K562 (cell line): ENCODE measurements around the gene LAMA5. TPM values are rescaled to one million over a fixed set of nuclear protein-coding genes. Genes with fewer than 3 reads are reported as not detected.

Experiments used
- ATAC-seq: fragments of 200-7000 bp; cut with Tn5 transposase; 3 replicates; pipeline ENCODE4 v1.9.1; 2020; ENCODE audit warnings: moderate library complexity
- BruUV-seq: library from RNA; stranded (reverse); fragments of 400-500 nt; replicated peaks from 2 replicates; lab custom pipeline; 2021; lab: Mats Ljungman, UMichigan
- CTCF ChIA-PET: fragments of 300-600 bp; formaldehyde crosslinking; extraction: SDS; loops from one replicate; lab custom pipeline; 2021; ENCODE audit warnings: low intra/inter-chr PET ratio; lab: Yijun Ruan, JAX
- POLR2A ChIA-PET: fragments of 300-600, 350-650 bp; sonication (Branson Sonifier 250); formaldehyde crosslinking; extraction: SDS; loops from one replicate; lab custom pipeline; 2021; ENCODE audit warnings: antibody characterized with exemption, inconsistent platforms; lab: Yijun Ruan, JAX
- DNase-seq, 4 experiments: peaks; one replicate each; pipeline versions ENCODE4 v3.0.0 to v3.0.0-alpha.2; 2011 to 2018; ENCODE audit warnings: low spot score in 3 of 4, mixed read lengths in 3 of 4; ENCODE audit errors: extremely low read depth in 1 of 4
- FAIRE-seq: peaks from 2 replicates; lab custom pipeline; 2011; peaks lifted over from hg19 to GRCh38; lab: Jason Lieb, UNC
- H2AFZ ChIP-seq: 2 replicates; pipeline ENCODE4 v1.6.0; 2011; ENCODE audit warnings: low read depth, low read length, control low read depth, inconsistent platforms
- H3K27ac ChIP-seq: fragments of 200-600 bp; 3 replicates; pipeline ENCODE4 v1.8.0; 2011; ENCODE audit warnings: low read depth, mild to moderate bottlenecking, control low read depth, inconsistent platforms, low read length, moderate library complexity, mixed read lengths; ENCODE audit errors: extremely low read depth
- H3K27me3 ChIP-seq, 2 experiments: fragments of 300-600 bp in 1 of 2; 2 replicates in 1 of 2; 3 replicates in 1 of 2; pipeline versions ENCODE4 v1.6.0 to v1.8.0; 2011; ENCODE audit warnings: inconsistent platforms in 2 of 2, low read length in 2 of 2, mild to moderate bottlenecking in 1 of 2, mixed read lengths in 1 of 2, moderate library complexity in 1 of 2; ENCODE audit not compliant: control insufficient read depth in 2 of 2, insufficient read depth in 2 of 2
- H3K36me3 ChIP-seq: fragments of 300-600 bp; 3 replicates; pipeline ENCODE4 v1.8.0; 2011; ENCODE audit warnings: mild to moderate bottlenecking, low read length, inconsistent platforms; ENCODE audit not compliant: control insufficient read depth, insufficient read depth
- H3K4me1 ChIP-seq, 2 experiments: fragments of 200-600 bp in 1 of 2; replicated peaks in 1 of 2; 2 replicates in 1 of 2; 3 replicates in 1 of 2; pipeline versions ENCODE4 v1.5.1 to v1.8.0; 2011; ENCODE audit warnings: inconsistent platforms in 2 of 2, low read length in 2 of 2, mild to moderate bottlenecking in 1 of 2, mixed read lengths in 1 of 2, moderate library complexity in 1 of 2; ENCODE audit not compliant: control insufficient read depth in 2 of 2, insufficient read depth in 2 of 2
- H3K4me2 ChIP-seq: 2 replicates; pipeline ENCODE4 v1.6.1; 2011; ENCODE audit warnings: low read length, control low read depth, inconsistent platforms, mixed read lengths; ENCODE audit not compliant: insufficient read depth
- H3K4me3 ChIP-seq: fragments of 200-600 bp; sonication (generic), shearing (Covaris generic); 2 replicates; pipeline ENCODE4 v1.5.1; 2016; ENCODE audit warnings: control low read depth, inconsistent platforms
- H3K79me2 ChIP-seq: fragments of 200-600 bp; 3 replicates; pipeline ENCODE4 v1.8.0; 2011; ENCODE audit warnings: low read length, inconsistent platforms; ENCODE audit not compliant: control insufficient read depth, insufficient read depth
- H3K9ac ChIP-seq, 2 experiments: 2 replicates each; pipeline versions ENCODE4 v1.6.0 to v1.6.1; 2011; ENCODE audit warnings: low read depth in 2 of 2, low read length in 2 of 2, control low read depth in 1 of 2, inconsistent platforms in 1 of 2, mild to moderate bottlenecking in 1 of 2, mixed read lengths in 1 of 2; ENCODE audit not compliant: insufficient read depth in 1 of 2
- H3K9me1 ChIP-seq: one replicate; pipeline ENCODE4 v1.6.0; 2011; ENCODE audit warnings: inconsistent platforms, mild to moderate bottlenecking, low read length, moderate library complexity; ENCODE audit not compliant: control insufficient read depth, insufficient read depth
- H3K9me3 ChIP-seq: replicated peaks from 2 replicates; pipeline ENCODE4 v1.5.1; 2011; ENCODE audit warnings: low read depth, low read length, inconsistent platforms; ENCODE audit not compliant: control insufficient read depth, insufficient read depth
- H4K20me1 ChIP-seq: replicated peaks from 2 replicates; pipeline ENCODE4 v1.6.1; 2011; ENCODE audit warnings: low read length, inconsistent platforms, mixed read lengths; ENCODE audit not compliant: control insufficient read depth, insufficient read depth
- HNRNPL ChIP-seq: fragments of 200-400 bp; formaldehyde crosslinking; IDR thresholded peaks from 2 replicates; pipeline ENCODE4 v1.6.1; 2017; ENCODE audit warnings: low read depth, mild to moderate bottlenecking, low read length
- MCM7 ChIP-seq, 2 experiments: fragments of 450-650 bp; IDR thresholded peaks; 2 replicates each; pipeline ENCODE4 v1.6.1; 2016 to 2018
- NRF1 ChIP-seq, 2 experiments: fragments of 450-650 bp; IDR thresholded peaks in 1 of 2; conservative IDR thresholded peaks in 1 of 2; 2 replicates each; pipeline ENCODE4 v1.6.1; 2014; ENCODE audit warnings: mild to moderate bottlenecking in 2 of 2
- PCBP1 ChIP-seq: fragments of 200-400 bp; formaldehyde crosslinking; IDR thresholded peaks from 2 replicates; pipeline ENCODE4 v1.6.1; 2018; ENCODE audit warnings: mild to moderate bottlenecking, low read depth, low read length; ENCODE audit not compliant: poor library complexity, severe bottlenecking
- RBFOX2 ChIP-seq: fragments of 200-400 bp; formaldehyde crosslinking; IDR thresholded peaks from 2 replicates; pipeline ENCODE4 v1.6.1; 2017; ENCODE audit warnings: low read depth, mild to moderate bottlenecking, low read length, moderate library complexity
- ZEB2 ChIP-seq: fragments of 450-650 bp; IDR thresholded peaks from 2 replicates; pipeline ENCODE4 v1.6.1; 2016
- WGBS: fragments of 100-300 bp; shearing (Covaris generic); methylation state at CpG from one replicate; pipeline ENCODE4 v1.1.6; 2016; ENCODE audit warnings: low coverage, mixed read lengths; ENCODE audit not compliant: insufficient coverage; ENCODE audit errors: missing lambda C conversion rate; 5-methylcytosine and 5-hydroxymethylcytosine counted together
- in situ Hi-C: fragments of 300-500 bp; cut with MboI; formaldehyde crosslinking; loops from 4 replicates; pipeline ENCODE4 v1.15.0; 2018; ENCODE audit warnings: inconsistent platforms, mixed read lengths
- intact Hi-C: fragments of 100-400 bp; cut with micrococcal nuclease; formaldehyde crosslinking; loops from 2 replicates; pipeline ENCODE4 v1.14.2; 2022
- polyA plus RNA-seq, 8 experiments: library from polyadenylated mRNA; depleted of rRNA in 4 of 8; stranded (reverse) in 5 of 8; unstranded in 3 of 8; fragments of >200 nt; fragmentation: Nextera tagmentation in 2 of 8; fragmentation: Illumina TruSeq in 1 of 8; extraction: Ambion mirVana in 2 of 8; extraction: Trizol in 1 of 8; gene quantifications; 2 replicates each; pipeline versions ENCODE4 v1.2.1 to v1.2.3, GENCODE V29; 2011 to 2014; ENCODE audit warnings: inconsistent platforms in 1 of 8, missing spikeins in 1 of 8
- total RNA-seq, 7 experiments: library from RNA; depleted of rRNA in 6 of 7; stranded (reverse); fragments of >200 nt in 6 of 7; fragmentation: Illumina TruSeq in 2 of 7; extraction: Trizol in 2 of 7; gene quantifications; 2 replicates each; pipeline versions ENCODE4 v1.2.1 to v1.2.3, GENCODE V29; 2011 to 2021; ENCODE audit warnings: low replicate concordance in 1 of 7
- TF ChIP-seq, protein P1 (sequence below): sonication (generic); formaldehyde crosslinking; IDR thresholded peaks from 2 replicates; pipeline ENCODE4 v1.8.0; 2022; ENCODE audit warnings: mild to moderate bottlenecking, missing genetic modification reagents
- TF ChIP-seq, protein P2 (sequence below): sonication (generic); formaldehyde crosslinking; IDR thresholded peaks from 2 replicates; pipeline ENCODE4 v1.8.0; 2022; ENCODE audit warnings: missing genetic modification reagents, mild to moderate bottlenecking, moderate library complexity, borderline replicate concordance
- TF ChIP-seq, protein P3 (sequence below): sonication (generic); formaldehyde crosslinking; IDR thresholded peaks from 2 replicates; pipeline ENCODE4 v1.9.0; 2022; ENCODE audit warnings: mild to moderate bottlenecking, missing genetic modification reagents

The LAMA5 gene
- total and polyA plus RNA-seq, 9 of the 15 experiments (the other 6 are each of a cell fraction or from before 2014, with no cell fraction given): 0.31 to 101 (median 7.8) TPM

DNA sequence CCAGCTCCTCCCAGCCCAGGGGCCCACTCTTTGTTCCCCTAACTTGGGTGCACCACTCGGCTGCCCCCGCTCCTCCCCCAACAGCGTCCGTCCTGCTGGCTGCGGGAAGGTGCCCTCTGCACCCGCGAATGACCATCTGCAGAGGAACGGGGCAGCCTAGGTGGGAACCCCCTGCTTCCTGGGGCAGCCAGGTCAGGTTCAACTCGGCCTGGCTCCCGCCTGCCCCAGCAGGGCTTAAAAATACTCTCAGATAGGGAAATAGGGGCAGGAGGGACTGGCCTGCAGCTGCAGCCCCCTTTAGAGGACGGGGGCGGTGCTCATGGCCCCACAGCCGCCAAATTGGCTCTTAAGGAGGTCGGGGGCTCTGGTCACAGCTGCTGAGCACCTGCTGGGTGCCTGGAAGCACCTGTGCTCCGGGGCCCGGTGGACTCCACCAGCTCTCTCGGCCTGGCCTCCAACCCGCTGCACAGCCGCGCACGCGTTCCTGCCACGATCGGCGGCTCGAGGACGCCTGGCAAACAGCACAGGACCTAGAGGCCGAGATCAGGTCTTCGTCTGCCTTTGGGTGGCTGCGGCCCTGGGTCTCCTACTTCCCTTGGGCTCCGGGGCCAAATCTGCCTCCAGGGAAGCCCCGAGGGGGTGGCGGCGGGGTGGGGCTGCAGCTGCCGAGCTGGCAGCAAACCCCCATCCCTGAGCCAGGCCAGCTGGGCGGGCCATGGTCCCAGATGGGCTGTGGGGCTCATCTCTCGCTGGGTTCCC lies 700 bp upstream of the LAMA5 start:
- ChIA-PET POLR2A (interaction anchor here (0.6 to 1.7 kb wide), 7 partner anchors 8 to 108 kb away, joined by 3 to 11 read pairs (median 4); partner anchors contain the start of gene RPS21), CTCF (interaction anchor here (1.1 kb wide), 1 partner anchor 66 kb away, joined by 3 read pairs; no protein-coding TSS in a partner anchor)
- in situ Hi-C loops (loop anchor here (5.0 to 10.0 kb wide), 2 partner anchors 61 to 373 kb away; no protein-coding TSS in a partner anchor), intact Hi-C loops (loop anchor here (5.0 kb wide), 1 partner anchor 66 kb away; the partner anchor contains the start of gene ADRM1)
- peak overlapping the region; percentile 30 to 96; a peak in 3 of 4 replicates for H3K9ac ChIP-seq
- BruUV-seq: no TSS peak
- H3K4me3 ChIP-seq: peak overlapping the region; percentile 78; the same call in 1 of the 2 replicates
- ATAC-seq (no peak), FAIRE-seq (no peak), DNase-seq (no peak)
- WGBS: 34% methylated on average over 29 of the region's 37 CpGs
- no peaks in the 10 kb centered on the region for H3K27me3 ChIP-seq
- no peaks in the 10 kb centered on the region for H3K9me3 ChIP-seq
- H4K20me1 ChIP-seq: peaks cover 10% of the 10 kb centered on the region; the same call in 1 of the 2 replicates
- peaks cover 42% of the 10 kb centered on the region for H3K79me2 ChIP-seq
- H2AFZ ChIP-seq: peak overlapping the region; percentile 79
- peak overlapping the region; percentile 39 for H3K27ac ChIP-seq
- peaks cover 57 to 100% of the 10 kb centered on the region in 2 experiments for H3K4me1 ChIP-seq
- peaks cover 2% of the 10 kb centered on the region; the same call in 1 of the 3 replicates for H3K36me3 ChIP-seq
- peaks cover 4% of the 10 kb centered on the region for H3K9me1 ChIP-seq
- peak overlapping the region; percentile 39 for H3K4me2 ChIP-seq
- peak; percentile 43; the same call in 1 of the 2 replicates for TF ChIP-seq HNRNPL
- TF ChIP-seq MCM7 (IDR thresholded peaks at IDR 0.05): no peak
- TF ChIP-seq ZEB2: no peak
- TF ChIP-seq, protein P1, sequence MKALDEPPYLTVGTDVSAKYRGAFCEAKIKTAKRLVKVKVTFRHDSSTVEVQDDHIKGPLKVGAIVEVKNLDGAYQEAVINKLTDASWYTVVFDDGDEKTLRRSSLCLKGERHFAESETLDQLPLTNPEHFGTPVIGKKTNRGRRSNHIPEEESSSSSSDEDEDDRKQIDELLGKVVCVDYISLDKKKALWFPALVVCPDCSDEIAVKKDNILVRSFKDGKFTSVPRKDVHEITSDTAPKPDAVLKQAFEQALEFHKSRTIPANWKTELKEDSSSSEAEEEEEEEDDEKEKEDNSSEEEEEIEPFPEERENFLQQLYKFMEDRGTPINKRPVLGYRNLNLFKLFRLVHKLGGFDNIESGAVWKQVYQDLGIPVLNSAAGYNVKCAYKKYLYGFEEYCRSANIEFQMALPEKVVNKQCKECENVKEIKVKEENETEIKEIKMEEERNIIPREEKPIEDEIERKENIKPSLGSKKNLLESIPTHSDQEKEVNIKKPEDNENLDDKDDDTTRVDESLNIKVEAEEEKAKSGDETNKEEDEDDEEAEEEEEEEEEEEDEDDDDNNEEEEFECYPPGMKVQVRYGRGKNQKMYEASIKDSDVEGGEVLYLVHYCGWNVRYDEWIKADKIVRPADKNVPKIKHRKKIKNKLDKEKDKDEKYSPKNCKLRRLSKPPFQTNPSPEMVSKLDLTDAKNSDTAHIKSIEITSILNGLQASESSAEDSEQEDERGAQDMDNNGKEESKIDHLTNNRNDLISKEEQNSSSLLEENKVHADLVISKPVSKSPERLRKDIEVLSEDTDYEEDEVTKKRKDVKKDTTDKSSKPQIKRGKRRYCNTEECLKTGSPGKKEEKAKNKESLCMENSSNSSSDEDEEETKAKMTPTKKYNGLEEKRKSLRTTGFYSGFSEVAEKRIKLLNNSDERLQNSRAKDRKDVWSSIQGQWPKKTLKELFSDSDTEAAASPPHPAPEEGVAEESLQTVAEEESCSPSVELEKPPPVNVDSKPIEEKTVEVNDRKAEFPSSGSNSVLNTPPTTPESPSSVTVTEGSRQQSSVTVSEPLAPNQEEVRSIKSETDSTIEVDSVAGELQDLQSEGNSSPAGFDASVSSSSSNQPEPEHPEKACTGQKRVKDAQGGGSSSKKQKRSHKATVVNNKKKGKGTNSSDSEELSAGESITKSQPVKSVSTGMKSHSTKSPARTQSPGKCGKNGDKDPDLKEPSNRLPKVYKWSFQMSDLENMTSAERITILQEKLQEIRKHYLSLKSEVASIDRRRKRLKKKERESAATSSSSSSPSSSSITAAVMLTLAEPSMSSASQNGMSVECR (CRISPR knock-in tag): peak; percentile 36; the same call in 1 of the 2 replicates
- TF ChIP-seq PCBP1: peak; percentile 27
- peak; percentile 49 to 62 for TF ChIP-seq NRF1 (conservative IDR thresholded peaks at IDR 0.05 in 1 of 2, IDR thresholded peaks at IDR 0.05 in 1 of 2)
- TF ChIP-seq, protein P2, sequence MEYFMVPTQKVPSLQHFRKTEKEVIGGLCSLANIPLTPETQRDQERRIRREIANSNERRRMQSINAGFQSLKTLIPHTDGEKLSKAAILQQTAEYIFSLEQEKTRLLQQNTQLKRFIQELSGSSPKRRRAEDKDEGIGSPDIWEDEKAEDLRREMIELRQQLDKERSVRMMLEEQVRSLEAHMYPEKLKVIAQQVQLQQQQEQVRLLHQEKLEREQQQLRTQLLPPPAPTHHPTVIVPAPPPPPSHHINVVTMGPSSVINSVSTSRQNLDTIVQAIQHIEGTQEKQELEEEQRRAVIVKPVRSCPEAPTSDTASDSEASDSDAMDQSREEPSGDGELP (CRISPR knock-in tag): peak; percentile 55; the same call in 1 of the 2 replicates
- TF ChIP-seq RBFOX2: peak; percentile 36; the same call in 1 of the 2 replicates
- TF ChIP-seq, protein P3, sequence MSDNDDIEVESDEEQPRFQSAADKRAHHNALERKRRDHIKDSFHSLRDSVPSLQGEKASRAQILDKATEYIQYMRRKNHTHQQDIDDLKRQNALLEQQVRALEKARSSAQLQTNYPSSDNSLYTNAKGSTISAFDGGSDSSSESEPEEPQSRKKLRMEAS (CRISPR knock-in tag): peak; percentile 60
